GM18498 (cell line): Measurements from ENCODE around the gene RASSF3.
A peak's percentile ranks its signal among the peaks of the same experiment; 100 is the strongest.
"Not testable (repeated sequence)": the region's sequence is repeated elsewhere in the genome, so short reads cannot be mapped to it uniquely, and the experiment has no call there.

Experiments
- ATAC-seq: cut with Tn5 transposase; IDR thresholded peaks from one replicate; pipeline ENCODE4 v1.9.1; 2021; ENCODE audit warnings: mild to moderate bottlenecking, moderate library complexity; ENCODE audit not compliant: unreplicated experiment

Gene RASSF3

GRCh38 chr12:64631197-64631596 lies 20.9 kb downstream of the RASSF3 start:
- ATAC-seq: peak; percentile 69

GRCh38 chr12:64633011-64633939 lies 23.0 kb downstream of the RASSF3 start:
- ATAC-seq: no peak

- ATAC-seq: no peak
Measured at GRCh38 chr12:64633940-64634337, 23.6 kb downstream of the RASSF3 start.

- ATAC-seq: no peak
Measured at GRCh38 chr12:64634508-64635092, 24.3 kb downstream of the RASSF3 start.

GRCh38 chr12:64635356-64635998 lies 25.2 kb downstream of the RASSF3 start:
- no peak for ATAC-seq

GRCh38 chr12:64636856-64637255 lies 26.6 kb downstream of the RASSF3 start:
- ATAC-seq: no peak

GRCh38 chr12:64639466-64639865 lies 29.2 kb downstream of the RASSF3 start:
- ATAC-seq: no peak

- ATAC-seq: no peak
Measured at GRCh38 chr12:64646318-64646717, 36.0 kb downstream of the RASSF3 start.

- ATAC-seq: no peak
Measured at GRCh38 chr12:64649487-64649886, 39.2 kb downstream of the RASSF3 start.

GRCh38 chr12:64650762-64651161 lies 40.5 kb downstream of the RASSF3 start:
- no peak for ATAC-seq

- no peak for ATAC-seq
Measured at GRCh38 chr12:64652346-64652745, 42.1 kb downstream of the RASSF3 start.

- ATAC-seq: no peak
Measured at GRCh38 chr12:64653123-64653522, 42.8 kb downstream of the RASSF3 start.

- ATAC-seq: not testable (repeated sequence)
Measured at GRCh38 chr12:64653907-64654306, 43.6 kb downstream of the RASSF3 start.

- no peak for ATAC-seq
Measured at GRCh38 chr12:64655141-64655540, 44.8 kb downstream of the RASSF3 start.

GRCh38 chr12:64656429-64656828 lies 46.1 kb downstream of the RASSF3 start:
- no peak for ATAC-seq

- no peak for ATAC-seq
Measured at GRCh38 chr12:64658892-64659481, 48.7 kb downstream of the RASSF3 start.

- no peak for ATAC-seq
Measured at GRCh38 chr12:64660237-64661018, 50.1 kb downstream of the RASSF3 start.

GRCh38 chr12:64663015-64663414 lies 52.7 kb downstream of the RASSF3 start:
- ATAC-seq: no peak

GRCh38 chr12:64665514-64665913 lies 55.2 kb downstream of the RASSF3 start:
- ATAC-seq: peak; percentile 50

GRCh38 chr12:64666054-64666914 lies 56.0 kb downstream of the RASSF3 start:
- peak; percentile 31 for ATAC-seq
